Liver (tissue), 3 donors: Measurements from ENCODE around the gene RPS6KA3.

Experiments used
- GABPA ChIP-seq, 2 donors: IDR thresholded peaks in 1 of 2; conservative IDR thresholded peaks in 1 of 2; 2 replicates each; pipeline ENCODE4 v1.6.1; 2016; ENCODE audit warnings: antibody characterized with exemption in 2 of 2, mild to moderate bottlenecking in 1 of 2, moderate library complexity in 1 of 2
- HNF4A ChIP-seq, 2 donors: conservative IDR thresholded peaks; 2 replicates each; pipeline ENCODE4 v1.6.1; 2016; ENCODE audit warnings: antibody characterized with exemption in 2 of 2, mild to moderate bottlenecking in 2 of 2
- JUND ChIP-seq, 2 donors: IDR thresholded peaks; 2 replicates each; pipeline ENCODE4 v1.6.1; 2016; ENCODE audit warnings: antibody characterized with exemption in 2 of 2
- MAX ChIP-seq: IDR thresholded peaks from 2 replicates; pipeline ENCODE4 v1.6.1; 2016; ENCODE audit warnings: antibody characterized with exemption
- RAD21 ChIP-seq, 2 donors: IDR thresholded peaks; 2 replicates each; pipeline ENCODE4 v1.6.1; 2016; ENCODE audit warnings: antibody characterized with exemption in 2 of 2, mild to moderate bottlenecking in 2 of 2
- RXRA ChIP-seq, 2 donors: IDR thresholded peaks; 2 replicates each; pipeline ENCODE4 v1.6.1; 2017 to 2018; ENCODE audit warnings: antibody characterized with exemption in 2 of 2, mild to moderate bottlenecking in 1 of 2
- TAF1 ChIP-seq: conservative IDR thresholded peaks from 2 replicates; pipeline ENCODE4 v1.6.1; 2016; ENCODE audit warnings: antibody characterized with exemption, mild to moderate bottlenecking
- YY1 ChIP-seq: IDR thresholded peaks from 2 replicates; pipeline ENCODE4 v1.6.1; 2016; ENCODE audit warnings: antibody characterized with exemption, mild to moderate bottlenecking
- TF ChIP-seq, protein P1 (sequence below): fragments of 150-350 bp; IDR thresholded peaks from 2 replicates; pipeline ENCODE4 v1.5.1; 2017; ENCODE audit warnings: improper control_type of control experiment, low read depth, low read length; ENCODE audit not compliant: missing input control
- TF ChIP-seq, protein P2 (sequence below): IDR thresholded peaks from 2 replicates; pipeline ENCODE4 v1.6.1; 2016; ENCODE audit warnings: antibody characterized with exemption
- donor health status: healthy.
- donor health status: healthy.

DNA sequence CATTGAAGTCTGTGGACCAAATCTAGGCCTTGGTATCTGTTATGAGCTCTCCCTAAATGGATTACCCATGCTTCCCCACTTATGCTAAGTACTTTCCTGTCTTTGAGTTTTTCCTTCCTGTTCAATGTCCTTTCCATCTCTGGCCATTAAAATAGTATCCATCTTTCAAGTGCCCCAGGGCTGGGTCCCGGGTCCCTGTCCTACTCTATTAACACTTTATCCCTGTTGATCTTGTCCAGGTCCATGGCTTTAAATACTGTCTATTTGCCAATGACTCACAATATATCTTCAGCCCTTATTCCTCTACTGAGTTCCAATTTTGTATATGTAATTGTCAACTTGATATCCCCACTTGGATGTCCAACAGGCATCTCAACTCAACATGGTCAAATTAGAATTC, 17.7 kb upstream of the RPS6KA3 start:
- TF ChIP-seq, protein P1, sequence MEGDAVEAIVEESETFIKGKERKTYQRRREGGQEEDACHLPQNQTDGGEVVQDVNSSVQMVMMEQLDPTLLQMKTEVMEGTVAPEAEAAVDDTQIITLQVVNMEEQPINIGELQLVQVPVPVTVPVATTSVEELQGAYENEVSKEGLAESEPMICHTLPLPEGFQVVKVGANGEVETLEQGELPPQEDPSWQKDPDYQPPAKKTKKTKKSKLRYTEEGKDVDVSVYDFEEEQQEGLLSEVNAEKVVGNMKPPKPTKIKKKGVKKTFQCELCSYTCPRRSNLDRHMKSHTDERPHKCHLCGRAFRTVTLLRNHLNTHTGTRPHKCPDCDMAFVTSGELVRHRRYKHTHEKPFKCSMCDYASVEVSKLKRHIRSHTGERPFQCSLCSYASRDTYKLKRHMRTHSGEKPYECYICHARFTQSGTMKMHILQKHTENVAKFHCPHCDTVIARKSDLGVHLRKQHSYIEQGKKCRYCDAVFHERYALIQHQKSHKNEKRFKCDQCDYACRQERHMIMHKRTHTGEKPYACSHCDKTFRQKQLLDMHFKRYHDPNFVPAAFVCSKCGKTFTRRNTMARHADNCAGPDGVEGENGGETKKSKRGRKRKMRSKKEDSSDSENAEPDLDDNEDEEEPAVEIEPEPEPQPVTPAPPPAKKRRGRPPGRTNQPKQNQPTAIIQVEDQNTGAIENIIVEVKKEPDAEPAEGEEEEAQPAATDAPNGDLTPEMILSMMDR: no peak
- no peak for TF ChIP-seq GABPA (IDR thresholded peaks at IDR 0.05 in 1 of 2, conservative IDR thresholded peaks at IDR 0.05 in 1 of 2)
- TF ChIP-seq, protein P2, sequence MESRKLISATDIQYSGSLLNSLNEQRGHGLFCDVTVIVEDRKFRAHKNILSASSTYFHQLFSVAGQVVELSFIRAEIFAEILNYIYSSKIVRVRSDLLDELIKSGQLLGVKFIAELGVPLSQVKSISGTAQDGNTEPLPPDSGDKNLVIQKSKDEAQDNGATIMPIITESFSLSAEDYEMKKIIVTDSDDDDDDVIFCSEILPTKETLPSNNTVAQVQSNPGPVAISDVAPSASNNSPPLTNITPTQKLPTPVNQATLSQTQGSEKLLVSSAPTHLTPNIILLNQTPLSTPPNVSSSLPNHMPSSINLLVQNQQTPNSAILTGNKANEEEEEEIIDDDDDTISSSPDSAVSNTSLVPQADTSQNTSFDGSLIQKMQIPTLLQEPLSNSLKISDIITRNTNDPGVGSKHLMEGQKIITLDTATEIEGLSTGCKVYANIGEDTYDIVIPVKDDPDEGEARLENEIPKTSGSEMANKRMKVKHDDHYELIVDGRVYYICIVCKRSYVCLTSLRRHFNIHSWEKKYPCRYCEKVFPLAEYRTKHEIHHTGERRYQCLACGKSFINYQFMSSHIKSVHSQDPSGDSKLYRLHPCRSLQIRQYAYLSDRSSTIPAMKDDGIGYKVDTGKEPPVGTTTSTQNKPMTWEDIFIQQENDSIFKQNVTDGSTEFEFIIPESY: no peak
- no peak for TF ChIP-seq YY1
- TF ChIP-seq RAD21 (IDR thresholded peaks at IDR 0.05): no peak
- TF ChIP-seq HNF4A (conservative IDR thresholded peaks at IDR 0.05): no peak
- no peak for TF ChIP-seq MAX
- no peak for TF ChIP-seq JUND (IDR thresholded peaks at IDR 0.05)
- no peak for TF ChIP-seq RXRA (IDR thresholded peaks at IDR 0.05)
- TF ChIP-seq TAF1: no peak
